ENCODE measurements around the gene KRT82.

GRCh38 chr12:52423661-52424500, 17.7 kb upstream of the KRT82 start:
- no peak for TF ChIP-seq POLR2AphosphoS5 (IDR thresholded peaks at IDR 0.05; ENCODE audit: low read depth, low read length)
- TF ChIP-seq KDM1A (IDR thresholded peaks at IDR 0.05; ENCODE audit: borderline replicate concordance, low read length) = no peak
- no peak for TF ChIP-seq RAD21 (IDR thresholded peaks at IDR 0.05 in 1 of 2, conservative IDR thresholded peaks at IDR 0.05 in 1 of 2; ENCODE audit: low read depth in 2 of 2, low read length in 2 of 2)
- no peak for TF ChIP-seq CTCF (IDR thresholded peaks at IDR 0.05; ENCODE audit: control extremely low read depth in 1 of 3, insufficient read depth in 1 of 3, low read depth in 1 of 3, low read length in 3 of 3)
- TF ChIP-seq SUZ12 (IDR thresholded peaks at IDR 0.05; ENCODE audit: low read length) = no peak
- no peak for TF ChIP-seq EP300 (IDR thresholded peaks at IDR 0.05; ENCODE audit: borderline replicate concordance in 1 of 2, low read depth in 2 of 2, low read length in 2 of 2)
